Right renal pelvis (tissue), 4 donors: Measurements from ENCODE around the gene EBF4. TPM values are rescaled to one million over a fixed set of nuclear protein-coding genes. Genes with fewer than 3 reads are reported as not detected.
A peak's percentile ranks its signal among the peaks of the same experiment; 100 is the strongest.

Source experiments
- DNase-seq, 4 donors: peaks; one replicate each; pipeline ENCODE4 v3.0.0-alpha.2; 2013; ENCODE audit warnings: low read depth in 4 of 4, low spot score in 3 of 4, missing footprints in 1 of 4
- polyA plus RNA-seq, 4 donors: library from polyadenylated mRNA; unstranded; fragments of 120-200 nt; gene quantifications; one replicate each; pipeline ENCODE4 v1.2.1, GENCODE V29; 2013; ENCODE audit not compliant: insufficient read length in 4 of 4

The EBF4 gene, protein sequence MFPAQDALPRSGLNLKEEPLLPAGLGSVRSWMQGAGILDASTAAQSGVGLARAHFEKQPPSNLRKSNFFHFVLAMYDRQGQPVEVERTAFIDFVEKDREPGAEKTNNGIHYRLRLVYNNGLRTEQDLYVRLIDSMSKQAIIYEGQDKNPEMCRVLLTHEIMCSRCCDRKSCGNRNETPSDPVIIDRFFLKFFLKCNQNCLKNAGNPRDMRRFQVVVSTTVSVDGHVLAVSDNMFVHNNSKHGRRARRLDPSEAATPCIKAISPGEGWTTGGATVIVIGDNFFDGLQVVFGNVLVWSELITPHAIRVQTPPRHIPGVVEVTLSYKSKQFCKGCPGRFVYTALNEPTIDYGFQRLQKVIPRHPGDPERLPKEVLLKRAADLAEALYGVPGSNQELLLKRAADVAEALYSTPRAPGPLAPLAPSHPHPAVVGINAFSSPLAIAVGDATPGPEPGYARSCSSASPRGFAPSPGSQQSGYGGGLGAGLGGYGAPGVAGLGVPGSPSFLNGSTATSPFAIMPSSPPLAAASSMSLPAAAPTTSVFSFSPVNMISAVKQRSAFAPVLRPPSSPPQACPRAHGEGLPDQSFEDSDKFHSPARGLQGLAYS
- polyA plus RNA-seq = 10 to 100 TPM; 31.5 to 34.2 (median 33.0) TPM

DNA sequence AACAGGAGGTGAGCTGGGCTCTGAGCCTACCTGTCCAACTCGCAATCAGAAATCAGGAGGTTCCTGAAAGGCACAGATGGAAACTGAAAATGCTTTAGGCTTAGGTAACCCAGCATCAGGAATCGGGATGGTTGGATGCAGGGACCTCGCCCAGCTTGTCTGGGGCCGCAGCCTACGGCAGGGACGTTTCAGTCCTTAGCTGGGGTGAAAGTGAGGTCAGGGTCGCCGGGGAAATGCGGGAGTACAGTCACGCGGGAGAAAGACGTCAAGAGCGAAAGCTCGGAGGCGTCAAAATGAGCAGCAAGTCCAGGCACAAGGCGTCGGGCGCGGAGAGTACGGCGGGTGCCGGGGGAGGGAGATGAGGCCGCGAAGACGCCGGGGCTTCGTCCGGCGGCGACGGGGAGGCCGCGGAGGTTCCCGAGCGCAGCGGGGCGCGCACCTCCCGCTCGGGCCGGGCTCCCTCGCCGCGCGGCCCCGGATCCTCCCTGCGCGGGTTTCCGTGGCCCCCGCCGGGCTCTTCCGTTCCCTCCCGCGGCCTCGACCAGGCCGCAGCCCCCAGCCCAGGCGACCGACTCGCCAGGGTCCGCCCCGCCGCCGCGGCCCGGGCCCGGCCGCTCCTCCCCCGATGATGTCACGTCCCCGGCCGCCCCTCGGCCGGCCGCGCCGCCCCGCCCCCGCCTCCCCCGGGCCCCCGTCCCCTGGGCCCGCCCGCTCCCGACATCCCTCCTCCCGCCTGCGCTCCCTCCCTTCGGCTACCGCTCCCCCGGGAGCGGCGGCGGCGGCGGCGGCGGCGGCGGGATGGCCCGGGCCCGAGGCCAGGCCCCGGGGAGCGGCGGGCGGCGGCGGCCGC, at the start of gene EBF4:
Gene EBF4, plus strand, starts transcription at position 745 of the 850 bp plus-strand sequence. CDS start 866 bp downstream, outside the sequence.
- DNase-seq = peak in 2 of 4 donors; percentile 32 to 38

DNA sequence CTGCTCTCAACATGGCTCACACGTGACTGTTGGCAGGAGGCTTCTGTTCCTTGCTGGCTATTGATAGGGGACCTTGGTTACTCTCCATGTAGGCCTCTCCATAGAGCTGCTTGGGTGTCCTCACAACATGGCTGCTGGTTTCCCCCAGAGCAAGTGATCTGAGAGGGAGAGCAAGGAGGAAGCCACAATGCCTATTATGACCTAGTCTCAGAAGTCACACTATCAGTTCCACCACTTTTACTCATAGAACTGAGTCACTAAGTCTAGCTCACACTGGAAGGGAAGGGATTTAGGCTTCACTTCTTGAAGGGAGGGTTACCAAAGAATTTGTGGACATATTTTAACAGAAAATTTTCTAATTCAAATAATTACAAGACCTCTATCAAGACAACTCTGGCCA, 48.9 kb upstream of the EBF4 start:
- DNase-seq = no peak

DNA sequence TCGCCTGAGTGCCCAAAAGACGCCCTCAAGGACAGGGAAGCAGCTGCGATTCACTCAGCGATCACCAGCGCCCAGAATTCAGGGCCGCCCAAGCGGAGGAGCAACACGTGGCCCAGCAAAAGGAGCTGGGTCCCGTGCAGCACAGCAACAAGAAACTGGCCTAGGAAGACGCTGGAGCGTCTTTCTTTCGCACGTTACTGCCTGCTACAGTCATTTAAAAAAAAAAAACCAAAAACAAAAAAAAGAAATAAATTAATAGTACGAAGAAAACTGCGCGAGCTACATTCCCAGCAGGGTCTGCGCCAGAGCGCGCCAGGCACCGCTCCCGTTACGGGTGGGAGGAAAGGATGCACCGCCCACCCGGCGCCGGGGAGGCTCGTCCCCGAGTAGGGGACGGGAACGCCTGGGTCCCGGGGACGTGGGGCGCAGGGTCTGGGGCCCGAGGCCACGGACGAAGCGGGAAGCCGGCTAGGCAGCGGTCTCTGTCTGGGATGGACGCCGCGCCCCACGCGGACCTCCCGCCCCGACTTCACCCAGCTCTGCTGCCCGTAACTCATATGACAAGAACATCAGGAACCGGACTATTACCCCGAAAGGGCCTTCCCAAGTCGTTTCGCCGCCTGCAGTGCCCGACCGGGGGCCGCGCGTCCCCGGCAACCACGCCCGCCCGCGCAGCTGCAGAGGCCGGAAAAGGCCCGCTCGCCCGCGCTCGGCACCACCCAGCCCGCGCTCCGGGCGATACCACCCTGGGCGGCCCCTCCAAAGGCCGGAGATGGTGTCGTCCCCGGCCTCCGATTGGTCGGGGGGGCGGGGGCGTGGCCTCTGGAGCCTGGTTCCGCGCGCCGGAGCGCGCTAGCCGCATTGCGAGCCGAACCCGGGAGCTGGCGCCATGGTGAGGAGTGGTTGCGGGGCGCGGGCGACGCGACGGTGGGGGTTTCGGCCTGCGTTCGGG, 40.5 kb upstream of the EBF4 start, which contains the start of gene NOP56:
Gene NOP56, plus strand, starts transcription at position 861 of the 952 bp plus-strand sequence. Its CDS starts 29 bp downstream, at position 890.
- peak; percentile 84 to 89 (median 88) for DNase-seq

DNA sequence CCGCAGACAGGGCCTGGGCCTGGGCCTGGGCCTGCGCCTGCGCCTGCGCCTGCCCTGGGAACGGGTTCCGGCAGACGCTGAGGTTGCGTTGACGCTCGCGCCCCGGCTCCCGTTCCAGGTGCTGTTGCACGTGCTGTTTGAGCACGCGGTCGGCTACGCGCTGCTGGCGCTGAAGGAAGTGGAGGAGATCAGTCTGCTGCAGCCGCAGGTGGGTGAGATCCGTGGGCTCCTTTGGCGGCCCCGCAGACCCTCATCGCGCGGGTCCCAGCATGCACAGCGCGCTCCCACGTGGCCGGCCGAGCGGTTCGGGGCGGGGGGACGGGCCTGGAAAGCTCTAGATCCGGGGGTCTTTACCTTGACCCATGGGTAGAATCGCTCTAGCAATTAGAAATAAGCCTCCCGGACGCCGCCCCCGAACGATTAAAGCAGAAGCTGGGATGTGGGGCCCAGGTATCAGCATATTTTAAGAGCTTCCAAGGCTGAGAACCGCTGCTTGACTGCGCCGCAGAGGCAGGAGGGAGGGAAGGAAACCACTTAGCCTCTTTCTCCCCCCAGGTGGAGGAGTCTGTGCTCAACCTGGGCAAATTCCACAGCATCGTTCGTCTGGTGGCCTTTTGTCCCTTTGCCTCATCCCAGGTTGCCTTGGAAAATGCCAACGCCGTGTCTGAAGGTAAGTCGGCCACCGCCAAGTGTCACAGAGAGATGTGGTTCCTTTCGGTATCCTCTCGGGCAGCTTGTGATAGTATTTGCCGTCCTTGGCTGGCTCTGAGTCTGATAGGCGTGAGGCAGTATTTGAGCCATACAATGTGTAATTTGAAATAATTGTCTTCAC, 39.6 kb upstream of the EBF4 start:
- peak in 1 of 4 donors; percentile 8 for DNase-seq

DNA sequence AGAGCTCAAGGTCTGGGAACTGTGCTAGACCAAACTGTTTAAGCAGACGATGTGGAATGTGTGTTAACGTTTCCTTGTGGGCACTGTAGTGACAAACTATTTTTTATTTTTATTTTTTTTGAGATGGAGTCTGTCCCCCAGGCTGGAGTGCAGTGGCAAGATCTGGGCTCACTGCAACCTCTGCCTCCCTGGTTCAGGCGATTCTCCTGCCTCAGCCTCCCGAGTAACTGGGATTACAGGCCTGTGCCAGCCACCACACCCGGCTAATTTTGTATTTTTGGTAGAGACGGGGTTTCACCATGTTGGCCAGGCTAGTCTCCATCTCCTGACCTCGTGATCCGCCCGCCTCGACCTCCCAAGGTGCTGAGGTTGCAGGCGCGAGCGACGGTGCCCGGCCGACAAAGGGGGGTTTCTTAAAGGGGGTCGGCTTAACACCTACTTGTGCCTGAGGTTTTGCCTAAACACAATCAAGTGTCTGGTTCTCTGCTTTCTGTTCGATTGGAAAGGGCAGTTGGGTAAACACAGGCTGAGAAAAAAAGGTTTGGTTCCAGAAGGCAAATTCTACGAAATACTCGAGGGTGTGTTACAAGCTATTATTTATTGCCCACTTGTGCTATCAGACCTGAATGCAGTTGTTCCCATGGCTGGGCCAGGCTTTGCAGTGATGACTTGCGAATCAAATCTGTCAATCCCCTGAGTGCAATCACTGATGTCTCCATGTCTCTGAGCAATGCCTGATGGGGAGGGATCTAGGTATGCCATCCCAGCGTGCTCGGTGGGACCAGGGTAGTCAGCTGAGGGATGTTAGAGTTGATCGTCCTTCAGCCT, 38.8 kb upstream of the EBF4 start:
- DNase-seq = no peak

DNA sequence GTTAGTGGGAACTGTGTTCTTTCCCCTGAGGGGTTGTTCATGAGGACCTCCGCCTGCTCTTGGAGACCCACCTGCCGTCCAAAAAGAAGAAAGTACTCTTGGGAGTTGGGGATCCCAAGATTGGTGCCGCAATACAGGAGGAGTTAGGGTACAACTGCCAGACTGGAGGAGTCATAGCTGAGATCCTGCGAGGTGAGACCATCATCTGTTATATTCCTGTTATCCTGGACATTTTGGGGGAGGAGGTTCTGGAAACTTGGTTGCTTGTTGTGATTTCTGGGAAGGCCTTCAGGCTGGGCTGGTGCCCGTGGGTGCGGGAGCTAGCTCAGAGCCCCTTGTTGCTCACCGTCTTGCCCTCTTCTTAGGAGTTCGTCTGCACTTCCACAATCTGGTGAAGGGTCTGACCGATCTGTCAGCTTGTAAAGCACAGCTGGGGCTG, 38.2 kb upstream of the EBF4 start:
- no peak for DNase-seq

DNA sequence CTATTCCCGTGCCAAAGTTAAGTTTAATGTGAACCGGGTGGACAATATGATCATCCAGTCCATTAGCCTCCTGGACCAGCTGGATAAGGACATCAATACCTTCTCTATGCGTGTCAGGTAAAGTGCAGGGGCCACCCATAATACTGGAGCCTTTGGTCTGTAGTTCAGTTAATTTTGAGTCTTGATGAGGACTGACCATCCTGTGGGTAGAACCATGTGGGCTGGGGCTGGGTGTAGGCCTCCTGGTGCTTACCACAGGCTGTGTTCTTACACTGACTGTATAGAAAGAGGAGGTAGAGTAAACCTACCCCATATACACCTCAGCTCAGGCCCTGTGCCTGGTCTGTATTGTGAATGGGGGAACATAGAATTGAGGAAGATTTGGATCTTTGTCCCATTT, 37.7 kb upstream of the EBF4 start:
- DNase-seq = no peak

DNA sequence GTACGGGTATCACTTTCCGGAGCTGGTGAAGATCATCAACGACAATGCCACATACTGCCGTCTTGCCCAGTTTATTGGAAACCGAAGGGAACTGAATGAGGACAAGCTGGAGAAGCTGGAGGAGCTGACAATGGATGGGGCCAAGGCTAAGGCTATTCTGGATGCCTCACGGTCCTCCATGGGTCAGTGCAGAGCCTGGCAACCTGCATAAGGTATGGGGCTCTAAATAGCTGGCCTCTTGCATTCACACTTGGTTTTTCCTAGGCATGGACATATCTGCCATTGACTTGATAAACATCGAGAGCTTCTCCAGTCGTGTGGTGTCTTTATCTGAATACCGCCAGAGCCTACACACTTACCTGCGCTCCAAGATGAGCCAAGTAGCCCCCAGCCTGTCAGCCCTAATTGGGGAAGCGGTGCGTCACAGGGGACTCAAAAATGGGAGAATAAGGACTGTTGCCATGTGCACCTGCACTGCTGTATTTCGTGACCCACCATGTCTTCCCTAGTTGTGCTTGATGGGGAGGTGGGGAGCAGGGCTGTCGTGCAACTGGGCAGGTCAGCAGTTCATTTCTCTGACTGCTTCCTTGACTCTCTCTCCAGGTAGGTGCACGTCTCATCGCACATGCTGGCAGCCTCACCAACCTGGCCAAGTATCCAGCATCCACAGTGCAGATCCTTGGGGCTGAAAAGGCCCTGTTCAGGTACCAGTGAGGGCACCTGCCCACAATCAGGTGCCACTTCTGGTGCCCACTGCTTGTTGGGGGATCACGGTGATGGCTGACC, 37.1 kb upstream of the EBF4 start:
- DNase-seq = no peak

DNA sequence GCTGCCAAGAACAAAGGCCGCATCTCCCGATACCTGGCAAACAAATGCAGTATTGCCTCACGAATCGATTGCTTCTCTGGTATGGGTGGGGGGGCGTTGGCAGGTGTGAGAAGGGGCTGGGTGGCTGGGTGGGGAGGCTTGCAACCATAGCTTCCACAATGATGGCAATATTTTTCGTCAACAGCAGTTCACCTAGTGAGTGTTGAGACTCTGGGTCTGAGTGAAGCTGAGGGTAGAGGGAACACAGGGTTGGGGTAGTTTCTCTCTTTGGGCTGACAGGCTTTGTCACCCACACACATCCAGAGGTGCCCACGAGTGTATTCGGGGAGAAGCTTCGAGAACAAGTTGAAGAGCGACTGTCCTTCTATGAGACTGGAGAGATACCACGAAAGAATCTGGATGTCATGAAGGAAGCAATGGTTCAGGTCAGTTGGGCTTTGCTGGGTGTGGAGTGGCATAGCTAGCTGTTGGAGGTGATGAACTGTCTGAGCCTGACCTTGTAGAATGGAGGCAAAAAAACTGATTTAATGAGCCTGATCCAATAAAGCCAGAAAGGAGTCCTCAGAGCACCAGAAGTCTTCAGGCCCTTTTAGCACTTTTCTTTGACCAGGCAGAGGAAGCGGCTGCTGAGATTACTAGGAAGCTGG, 36.0 kb upstream of the EBF4 start:
- DNase-seq = no peak

DNA sequence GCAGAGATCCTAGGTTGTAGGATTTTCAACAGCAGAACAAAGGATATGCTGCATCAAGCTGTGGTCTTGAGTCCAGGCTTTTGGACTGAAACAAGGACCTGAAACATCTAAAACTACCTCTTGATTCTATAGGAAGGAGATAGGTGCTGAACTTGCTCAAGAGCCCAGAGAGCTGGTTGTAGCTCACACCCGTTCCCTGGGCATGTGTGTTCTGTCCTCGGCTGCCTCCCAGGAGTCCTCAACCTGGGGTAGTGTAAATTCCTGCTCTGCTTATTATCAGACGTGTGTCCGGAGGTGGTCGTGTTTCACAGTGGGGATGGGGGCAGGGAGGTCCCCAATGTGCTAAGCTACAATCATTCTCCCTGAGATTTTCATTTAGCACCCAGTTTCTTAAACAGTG, 35.3 kb upstream of the EBF4 start:
- DNase-seq = no peak

DNA sequence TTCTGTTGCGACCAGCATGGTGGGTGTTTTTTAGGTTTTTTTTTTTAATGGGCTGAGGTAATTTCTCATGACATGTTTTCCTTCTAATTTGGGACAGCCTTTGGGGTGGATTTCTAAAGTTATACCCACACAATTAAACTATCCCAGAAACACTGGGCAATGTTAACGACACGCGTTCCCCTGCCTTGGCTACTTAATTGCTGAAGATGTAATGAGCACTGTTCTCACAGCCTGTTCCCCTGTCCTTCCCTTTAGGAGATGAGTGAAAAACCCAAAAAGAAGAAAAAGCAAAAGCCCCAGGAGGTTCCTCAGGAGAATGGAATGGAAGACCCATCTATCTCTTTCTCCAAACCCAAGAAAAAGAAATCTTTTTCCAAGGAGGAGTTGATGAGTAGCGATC, 34.9 kb upstream of the EBF4 start:
- DNase-seq = no peak

DNA sequence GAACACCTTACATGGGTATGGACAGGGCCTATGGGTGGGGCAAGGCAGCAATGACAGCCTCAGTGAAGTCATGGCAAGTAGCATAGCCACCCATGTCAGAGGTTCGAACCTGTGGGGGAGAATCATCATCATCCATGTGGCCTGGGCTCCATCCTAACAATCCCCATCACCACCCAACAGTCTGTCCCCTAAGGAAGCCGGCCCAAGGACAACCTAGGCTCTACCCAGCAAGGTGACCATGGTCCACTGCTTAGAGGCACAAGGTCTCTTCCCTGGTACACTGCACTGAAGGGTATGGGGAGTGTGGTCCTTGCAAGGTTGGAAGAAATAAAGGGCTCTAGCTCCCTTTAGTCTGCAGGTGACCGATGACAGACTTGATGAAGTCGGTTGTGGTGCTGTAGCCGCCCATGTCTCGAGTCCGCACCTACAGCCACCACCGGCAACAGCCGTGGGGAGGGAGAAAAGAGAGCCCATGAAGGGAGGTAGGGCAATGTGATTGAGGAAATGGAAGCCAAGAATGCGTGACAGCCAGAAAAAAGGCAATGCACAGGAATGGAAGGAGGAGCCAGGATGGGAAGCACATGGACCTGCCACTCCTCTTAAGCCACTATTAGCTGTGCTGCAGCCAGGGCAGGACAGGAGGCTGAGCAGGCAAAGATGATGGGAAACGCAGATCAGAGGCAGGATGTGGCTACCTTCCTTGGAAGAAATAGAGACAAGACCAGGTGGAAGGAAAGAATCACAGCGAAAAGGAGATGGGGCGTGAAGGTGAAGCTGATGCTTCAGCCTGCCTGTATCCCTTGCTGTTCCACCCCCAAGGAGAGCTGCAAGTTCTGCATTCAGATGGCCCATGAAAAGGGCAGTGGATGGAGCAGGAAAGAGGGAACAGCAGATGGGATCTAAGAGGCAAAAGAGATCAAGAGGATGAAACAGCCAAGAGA, 33.9 kb upstream of the EBF4 start:
- DNase-seq = no peak

DNA sequence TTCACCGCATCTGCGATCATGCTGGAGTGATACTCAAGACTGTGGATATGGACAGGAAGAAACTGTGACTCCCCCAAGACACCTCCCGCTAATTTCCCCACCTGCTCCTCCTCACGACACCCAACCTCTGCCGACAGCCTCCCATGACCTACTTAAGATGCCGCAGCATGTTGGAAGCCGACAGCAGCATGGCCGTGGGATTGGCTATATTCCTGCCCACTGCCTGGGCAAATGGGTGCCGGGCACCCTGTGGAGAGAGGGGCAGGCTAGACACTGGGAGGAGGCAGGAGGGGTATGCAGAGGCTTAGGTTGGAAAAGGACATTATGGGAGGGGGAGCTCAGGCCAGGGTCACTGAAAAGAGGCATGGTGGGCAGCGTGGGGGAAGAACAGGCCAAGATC, 33.0 kb upstream of the EBF4 start:
- DNase-seq = no peak

DNA sequence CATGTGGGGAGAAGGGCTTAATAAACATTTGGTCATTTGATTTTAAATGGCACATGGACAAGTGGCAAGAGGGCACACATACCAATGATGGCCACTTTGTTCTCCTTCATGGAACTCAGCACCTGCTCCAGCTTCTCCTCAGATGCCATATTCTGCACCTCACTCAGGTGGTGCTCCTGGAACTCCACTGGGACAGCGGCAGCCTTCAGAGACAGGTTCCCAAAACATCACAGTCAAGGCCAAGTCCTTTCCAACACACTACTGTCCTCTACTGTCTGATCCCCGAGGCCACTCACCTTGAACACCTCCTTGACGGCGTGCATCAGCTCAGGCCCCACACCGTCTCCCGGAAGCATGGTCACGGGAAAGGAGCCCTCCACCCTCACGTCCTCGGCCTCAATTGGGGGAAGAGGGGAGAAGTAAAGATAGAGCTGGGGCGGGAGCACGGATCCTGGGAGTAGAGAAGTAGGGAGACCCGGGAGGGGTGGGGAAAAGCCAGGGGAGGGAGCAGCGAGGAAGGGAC, 29.2 kb upstream of the EBF4 start:
- no peak for DNase-seq

DNA sequence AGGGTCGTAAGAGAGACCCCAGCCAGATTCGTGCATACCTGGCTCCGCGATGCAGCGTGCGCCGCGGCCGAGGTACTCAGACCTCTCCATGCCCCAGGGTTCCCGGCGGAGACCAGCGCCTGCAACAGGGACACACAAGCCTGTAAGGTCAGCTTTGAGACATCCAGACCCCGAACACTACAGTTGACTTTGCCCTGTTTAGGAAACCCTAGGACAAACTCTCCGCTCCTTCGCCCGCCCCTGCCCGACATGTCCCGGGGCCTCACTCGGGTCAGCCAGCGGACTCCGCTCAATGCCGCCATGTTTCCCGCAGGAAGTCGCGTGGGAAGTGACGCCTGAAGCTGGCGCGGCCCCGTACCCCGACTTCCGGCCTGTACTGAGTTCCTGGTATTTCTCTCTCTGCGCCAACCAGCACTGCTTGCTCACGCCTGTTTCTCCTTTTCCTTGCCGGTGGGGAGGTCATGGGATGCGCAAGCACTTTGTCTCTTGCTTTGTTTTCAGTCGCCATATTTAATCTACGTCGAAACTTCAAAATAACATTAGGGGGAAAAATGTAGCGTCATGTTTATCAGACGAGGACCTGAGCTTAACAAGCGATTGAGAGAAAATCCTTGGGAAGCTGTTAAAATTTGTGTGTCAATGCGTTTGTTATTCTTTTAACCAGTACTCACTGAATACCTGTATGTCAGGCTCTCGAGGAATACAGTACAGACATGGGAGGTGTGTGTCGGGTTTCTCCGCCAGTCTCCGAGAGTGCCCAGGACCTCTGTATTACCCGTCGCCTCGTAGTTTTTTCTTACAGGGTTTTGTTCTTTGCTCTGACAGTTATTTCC, 28.5 kb upstream of the EBF4 start, which contains the start of gene IDH3B:
Gene IDH3B, minus strand, starts transcription at position 330 of the 833 bp plus-strand sequence. Its CDS starts 28 bp downstream, at position 302.
- peak in 3 of 4 donors; percentile 85 to 87 (median 86) for DNase-seq
